K562 (cell line): ENCODE results near the gene RXFP1.

Experiments
- E2F1 ChIP-seq: sonication (generic); formaldehyde crosslinking; IDR thresholded peaks from 2 replicates; pipeline ENCODE4 v1.8.1; 2023; ENCODE audit warnings: mild to moderate bottlenecking, missing genetic modification reagents, moderate library complexity
- FOXK2 ChIP-seq, 2 experiments: fragments of 450-650 bp; IDR thresholded peaks in 1 of 2; conservative IDR thresholded peaks in 1 of 2; 2 replicates each; pipeline ENCODE4 v1.6.1; 2016; ENCODE audit warnings: low read depth in 2 of 2, mild to moderate bottlenecking in 1 of 2
- GATA2 ChIP-seq: sonication (generic); formaldehyde crosslinking; IDR thresholded peaks from 2 replicates; pipeline ENCODE4 v1.4.0; 2020; ENCODE audit warnings: mild to moderate bottlenecking, missing genetic modification reagents
- NRF1 ChIP-seq, 2 experiments: fragments of 450-650 bp; IDR thresholded peaks in 1 of 2; conservative IDR thresholded peaks in 1 of 2; 2 replicates each; pipeline ENCODE4 v1.6.1; 2014; ENCODE audit warnings: mild to moderate bottlenecking in 2 of 2
- SIN3A ChIP-seq, 2 experiments: fragments of 150-350 bp in 1 of 2; IDR thresholded peaks; 2 replicates each; pipeline ENCODE4 v1.6.1; 2011 to 2016; ENCODE audit warnings: borderline replicate concordance in 2 of 2, low read depth in 2 of 2, low read length in 2 of 2, mild to moderate bottlenecking in 2 of 2, moderate library complexity in 2 of 2; ENCODE audit not compliant: control insufficient read depth in 1 of 2
- SP1 ChIP-seq: sonication (generic); formaldehyde crosslinking; IDR thresholded peaks from 2 replicates; pipeline ENCODE4 v1.8.1; 2022; ENCODE audit warnings: mild to moderate bottlenecking, missing genetic modification reagents
- TARDBP ChIP-seq: fragments of 450-650 bp; IDR thresholded peaks from 2 replicates; pipeline ENCODE4 v1.6.1; 2016
- TF ChIP-seq, protein P1 (sequence below), 3 experiments: IDR thresholded peaks in 2 of 3; conservative IDR thresholded peaks in 1 of 3; 2 replicates each; pipeline ENCODE4 v1.5.1; 2011 to 2012; ENCODE audit warnings: low read length in 3 of 3, mild to moderate bottlenecking in 3 of 3, control low read depth in 2 of 3, improper control_type of control experiment in 1 of 3, inconsistent platforms in 1 of 3, low read depth in 1 of 3, mixed read lengths in 1 of 3, moderate library complexity in 1 of 3; ENCODE audit not compliant: insufficient read depth in 2 of 3
- TF ChIP-seq, protein P2 (sequence below), 2 experiments: fragments of 450-650 bp; formaldehyde crosslinking in 1 of 2; IDR thresholded peaks; 2 replicates each; pipeline versions ENCODE4 v1.4.0 to v1.6.1; 2014 to 2020; ENCODE audit warnings: mild to moderate bottlenecking in 2 of 2, borderline replicate concordance in 1 of 2, low read depth in 1 of 2

DNA sequence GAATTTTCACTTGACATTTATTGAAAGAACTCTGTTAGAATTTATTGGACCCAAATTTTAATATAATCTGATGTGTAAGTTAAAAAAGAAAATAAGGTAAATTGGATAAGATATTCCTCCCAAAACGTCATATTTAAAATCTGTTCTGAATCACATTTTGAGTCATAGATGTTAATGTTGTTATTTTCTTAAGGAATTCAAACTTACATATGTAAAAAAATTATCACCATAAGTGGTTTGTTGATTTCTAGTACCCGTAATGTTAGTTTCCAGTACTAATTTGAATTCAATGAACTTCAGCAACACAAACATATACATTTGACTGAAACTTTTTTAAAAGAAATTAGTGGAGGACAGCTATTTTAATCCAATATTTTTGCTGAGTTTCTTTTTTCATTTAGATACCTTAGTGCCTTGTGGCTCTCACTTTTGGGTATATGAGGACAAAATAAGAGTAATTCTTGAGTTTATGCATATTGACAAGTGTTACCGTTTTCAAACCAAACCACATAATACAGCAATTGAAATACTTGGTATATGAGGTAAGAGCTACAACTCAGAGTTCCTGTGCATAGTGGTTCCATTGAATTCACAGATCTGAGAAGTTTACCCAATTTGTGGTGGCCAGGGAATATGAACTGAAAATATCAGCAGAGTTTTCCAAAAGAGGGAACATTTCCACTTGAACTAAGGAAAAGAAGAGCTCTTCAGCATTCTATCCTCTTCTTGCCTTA, 78.2 kb downstream of the RXFP1 start:
- no peak for TF ChIP-seq TARDBP
- TF ChIP-seq, protein P1, sequence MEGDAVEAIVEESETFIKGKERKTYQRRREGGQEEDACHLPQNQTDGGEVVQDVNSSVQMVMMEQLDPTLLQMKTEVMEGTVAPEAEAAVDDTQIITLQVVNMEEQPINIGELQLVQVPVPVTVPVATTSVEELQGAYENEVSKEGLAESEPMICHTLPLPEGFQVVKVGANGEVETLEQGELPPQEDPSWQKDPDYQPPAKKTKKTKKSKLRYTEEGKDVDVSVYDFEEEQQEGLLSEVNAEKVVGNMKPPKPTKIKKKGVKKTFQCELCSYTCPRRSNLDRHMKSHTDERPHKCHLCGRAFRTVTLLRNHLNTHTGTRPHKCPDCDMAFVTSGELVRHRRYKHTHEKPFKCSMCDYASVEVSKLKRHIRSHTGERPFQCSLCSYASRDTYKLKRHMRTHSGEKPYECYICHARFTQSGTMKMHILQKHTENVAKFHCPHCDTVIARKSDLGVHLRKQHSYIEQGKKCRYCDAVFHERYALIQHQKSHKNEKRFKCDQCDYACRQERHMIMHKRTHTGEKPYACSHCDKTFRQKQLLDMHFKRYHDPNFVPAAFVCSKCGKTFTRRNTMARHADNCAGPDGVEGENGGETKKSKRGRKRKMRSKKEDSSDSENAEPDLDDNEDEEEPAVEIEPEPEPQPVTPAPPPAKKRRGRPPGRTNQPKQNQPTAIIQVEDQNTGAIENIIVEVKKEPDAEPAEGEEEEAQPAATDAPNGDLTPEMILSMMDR (IDR thresholded peaks at IDR 0.05 in 2 of 3, conservative IDR thresholded peaks at IDR 0.05 in 1 of 3; ENCODE audit: insufficient read depth in 2 of 3, low read depth in 1 of 3, low read length in 3 of 3), result no peak
- TF ChIP-seq SIN3A (IDR thresholded peaks at IDR 0.05; ENCODE audit: borderline replicate concordance in 2 of 2, control insufficient read depth in 1 of 2, low read depth in 2 of 2, low read length in 2 of 2), result no peak
- TF ChIP-seq GATA2 (CRISPR knock-in tag), result no peak
- TF ChIP-seq E2F1 (CRISPR knock-in tag), result no peak
- TF ChIP-seq, protein P2, sequence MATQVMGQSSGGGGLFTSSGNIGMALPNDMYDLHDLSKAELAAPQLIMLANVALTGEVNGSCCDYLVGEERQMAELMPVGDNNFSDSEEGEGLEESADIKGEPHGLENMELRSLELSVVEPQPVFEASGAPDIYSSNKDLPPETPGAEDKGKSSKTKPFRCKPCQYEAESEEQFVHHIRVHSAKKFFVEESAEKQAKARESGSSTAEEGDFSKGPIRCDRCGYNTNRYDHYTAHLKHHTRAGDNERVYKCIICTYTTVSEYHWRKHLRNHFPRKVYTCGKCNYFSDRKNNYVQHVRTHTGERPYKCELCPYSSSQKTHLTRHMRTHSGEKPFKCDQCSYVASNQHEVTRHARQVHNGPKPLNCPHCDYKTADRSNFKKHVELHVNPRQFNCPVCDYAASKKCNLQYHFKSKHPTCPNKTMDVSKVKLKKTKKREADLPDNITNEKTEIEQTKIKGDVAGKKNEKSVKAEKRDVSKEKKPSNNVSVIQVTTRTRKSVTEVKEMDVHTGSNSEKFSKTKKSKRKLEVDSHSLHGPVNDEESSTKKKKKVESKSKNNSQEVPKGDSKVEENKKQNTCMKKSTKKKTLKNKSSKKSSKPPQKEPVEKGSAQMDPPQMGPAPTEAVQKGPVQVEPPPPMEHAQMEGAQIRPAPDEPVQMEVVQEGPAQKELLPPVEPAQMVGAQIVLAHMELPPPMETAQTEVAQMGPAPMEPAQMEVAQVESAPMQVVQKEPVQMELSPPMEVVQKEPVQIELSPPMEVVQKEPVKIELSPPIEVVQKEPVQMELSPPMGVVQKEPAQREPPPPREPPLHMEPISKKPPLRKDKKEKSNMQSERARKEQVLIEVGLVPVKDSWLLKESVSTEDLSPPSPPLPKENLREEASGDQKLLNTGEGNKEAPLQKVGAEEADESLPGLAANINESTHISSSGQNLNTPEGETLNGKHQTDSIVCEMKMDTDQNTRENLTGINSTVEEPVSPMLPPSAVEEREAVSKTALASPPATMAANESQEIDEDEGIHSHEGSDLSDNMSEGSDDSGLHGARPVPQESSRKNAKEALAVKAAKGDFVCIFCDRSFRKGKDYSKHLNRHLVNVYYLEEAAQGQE (IDR thresholded peaks at IDR 0.05; ENCODE audit: borderline replicate concordance), result no peak
- TF ChIP-seq, protein P2 (CRISPR knock-in tag; IDR thresholded peaks at IDR 0.05; ENCODE audit: low read depth), result no peak
- TF ChIP-seq FOXK2 (conservative IDR thresholded peaks at IDR 0.05 in 1 of 2, IDR thresholded peaks at IDR 0.05 in 1 of 2; ENCODE audit: low read depth in 2 of 2), result no peak
- TF ChIP-seq NRF1 (conservative IDR thresholded peaks at IDR 0.05 in 1 of 2, IDR thresholded peaks at IDR 0.05 in 1 of 2), result no peak
- no peak for TF ChIP-seq SP1 (CRISPR knock-in tag)
